Chondrocyte (in vitro differentiated cells): ENCODE data around the gene GSAP. TPM values are rescaled to one million over a fixed set of nuclear protein-coding genes. Genes with fewer than 3 reads are reported as not detected.

Experiments used
- DNase-seq: peaks from one replicate; pipeline ENCODE4 v3.0.0; 2021; ENCODE audit warnings: mixed read lengths, low spot score
- H3K27ac Mint-ChIP-seq: one replicate; pipeline ENCODE4 v1.8.0; 2021; ENCODE audit warnings: mild to moderate bottlenecking, moderate library complexity, mixed read lengths; ENCODE audit not compliant: unreplicated experiment
- H3K27me3 Mint-ChIP-seq: 2 replicates; pipeline ENCODE4 v1.8.0; 2021; ENCODE audit warnings: low read depth, mixed read lengths
- H3K36me3 Mint-ChIP-seq: 2 replicates; pipeline ENCODE4 v1.8.0; 2021; ENCODE audit warnings: low read depth, mixed read lengths
- H3K4me1 Mint-ChIP-seq: 2 replicates; pipeline ENCODE4 v1.8.0; 2021; ENCODE audit warnings: low read depth, mild to moderate bottlenecking, mixed read lengths
- H3K4me3 Mint-ChIP-seq: one replicate; pipeline ENCODE4 v1.8.0; 2021; ENCODE audit warnings: mild to moderate bottlenecking, moderate library complexity, mixed read lengths; ENCODE audit not compliant: unreplicated experiment
- H3K9me3 Mint-ChIP-seq: 2 replicates; pipeline ENCODE4 v1.8.0; 2021; ENCODE audit warnings: low read depth, mixed read lengths
- CTCF ChIP-seq: fragments of 200-600 bp; sonication (generic); IDR thresholded peaks from 2 replicates; pipeline ENCODE4 v1.5.0; 2021; ENCODE audit warnings: antibody characterized with exemption, mild to moderate bottlenecking, moderate library complexity
- total RNA-seq: library from RNA; stranded (reverse); gene quantifications from 3 replicates; pipeline ENCODE4 v1.2.1, GENCODE V29; 2021

The GSAP gene
- total RNA-seq, 1 donor from 2014 or later, result 1.9 TPM

GRCh38 chr7:77422500-77422899, 6.4 kb upstream of the GSAP start:
- H3K4me3 Mint-ChIP-seq, result no peak overlapping the region
- peaks cover 24% of the 10 kb centered on the region for H3K4me1 Mint-ChIP-seq
- no peak overlapping the region for H3K27ac Mint-ChIP-seq

GRCh38 chr7:77420986-77421672, 5.0 kb upstream of the GSAP start:
- DNase-seq, result no peak

More at GRCh38 chr7:77422500-77422899, 6.4 kb upstream of the GSAP start:
- Mint-ChIP-seq H3K9me3 (no peaks in the 10 kb centered on the region), H3K27me3 (no peaks in the 10 kb centered on the region), H3K36me3 (no peaks in the 10 kb centered on the region)
- DNase-seq, result no peak
- TF ChIP-seq CTCF, result no peak

GRCh38 chr7:77420438-77420837, 4.3 kb upstream of the GSAP start:
- H3K9me3 Mint-ChIP-seq, result no peaks in the 10 kb centered on the region
- no peak overlapping the region for H3K27ac Mint-ChIP-seq
- peaks cover 7% of the 10 kb centered on the region for H3K4me1 Mint-ChIP-seq
- TF ChIP-seq CTCF, result no peak
- H3K4me3 Mint-ChIP-seq, result no peak overlapping the region
- no peaks in the 10 kb centered on the region for H3K27me3 Mint-ChIP-seq
- H3K36me3 Mint-ChIP-seq, result no peaks in the 10 kb centered on the region
- DNase-seq, result no peak

More at GRCh38 chr7:77420986-77421672, 5.0 kb upstream of the GSAP start:
- Mint-ChIP-seq H3K9me3 (no peaks in the 10 kb centered on the region), H3K27ac (no peak overlapping the region), H3K27me3 (no peaks in the 10 kb centered on the region), H3K4me3 (no peak overlapping the region), H3K4me1 (peaks cover 14% of the 10 kb centered on the region), H3K36me3 (no peaks in the 10 kb centered on the region)
- no peak for TF ChIP-seq CTCF

GRCh38 chr7:77419102-77419501, 3.0 kb upstream of the GSAP start:
- no peak for DNase-seq
- Mint-ChIP-seq H3K36me3 (no peaks in the 10 kb centered on the region), H3K27ac (no peak overlapping the region), H3K4me3 (no peak overlapping the region), H3K27me3 (no peaks in the 10 kb centered on the region), H3K4me1 (peaks cover 14% of the 10 kb centered on the region), H3K9me3 (no peaks in the 10 kb centered on the region)
- no peak for TF ChIP-seq CTCF

GRCh38 chr7:77417801-77418200, 1.7 kb upstream of the GSAP start:
- DNase-seq, result no peak
- peaks cover 21% of the 10 kb centered on the region for H3K4me1 Mint-ChIP-seq
- H3K27ac Mint-ChIP-seq, result no peak overlapping the region
- no peaks in the 10 kb centered on the region for H3K27me3 Mint-ChIP-seq
- H3K4me3 Mint-ChIP-seq, result no peak overlapping the region
- H3K9me3 Mint-ChIP-seq, result no peaks in the 10 kb centered on the region
- TF ChIP-seq CTCF, result no peak
- no peaks in the 10 kb centered on the region for H3K36me3 Mint-ChIP-seq
